PC-3 (cell line): ENCODE measurements around the gene POLE4.

Source experiments
- CTCF ChIP-seq: fragments of 300-600 bp; sonication (generic); conservative IDR thresholded peaks from 2 replicates; pipeline ENCODE4 v1.5.1; 2017; ENCODE audit warnings: antibody characterized with exemption, low read depth, mild to moderate bottlenecking, low read length
- EZH2 ChIP-seq: fragments of 300-600 bp; sonication (generic); IDR thresholded peaks from one replicate; pipeline ENCODE4 v1.6.1; 2017; ENCODE audit warnings: antibody characterized with exemption, mild to moderate bottlenecking, low read length; ENCODE audit not compliant: unreplicated experiment

- TF ChIP-seq CTCF (no peak), EZH2 (no peak)
These were observed 16.6 kb downstream of the POLE4 start for GRCh38 chr2:74975016-74975415.
